CD4-positive, alpha-beta T cell treated with Interleukin-17A for 1 hour (primary cell): ENCODE measurements around the gene PRKN.
A peak's percentile ranks its signal among the peaks of the same experiment; 100 is the strongest.

Experiments used
- DNase-seq: peaks from one replicate; pipeline ENCODE4 v3.0.0-alpha.2; 2020

PRKN gene

GRCh38 chr6:161389756-161390155 lies 1337.8 kb downstream of the PRKN start:
- no peak for DNase-seq

- DNase-seq: no peak
Measured at GRCh38 chr6:161383951-161384350, 1343.6 kb downstream of the PRKN start.

- no peak for DNase-seq
Measured at GRCh38 chr6:161379834-161380582, 1347.6 kb downstream of the PRKN start.

- DNase-seq: no peak
Measured at GRCh38 chr6:161378115-161378514, 1349.5 kb downstream of the PRKN start.

GRCh38 chr6:161377116-161377515 lies 1350.5 kb downstream of the PRKN start:
- no peak for DNase-seq

GRCh38 chr6:161376367-161376766 lies 1351.2 kb downstream of the PRKN start:
- DNase-seq: no peak

GRCh38 chr6:161374971-161375873 lies 1352.3 kb downstream of the PRKN start:
- DNase-seq: no peak

GRCh38 chr6:161373905-161374451 lies 1353.6 kb downstream of the PRKN start:
- peak; percentile 55 for DNase-seq

GRCh38 chr6:161372422-161372793 lies 1355.2 kb downstream of the PRKN start:
- DNase-seq: no peak

GRCh38 chr6:161370880-161371279 lies 1356.7 kb downstream of the PRKN start:
- DNase-seq: peak; percentile 78

GRCh38 chr6:161369339-161369738 lies 1358.2 kb downstream of the PRKN start:
- peak; percentile 18 for DNase-seq

GRCh38 chr6:161368514-161368913 lies 1359.1 kb downstream of the PRKN start:
- no peak for DNase-seq

- no peak for DNase-seq
Measured at GRCh38 chr6:161367472-161367871, 1360.1 kb downstream of the PRKN start.

- DNase-seq: peak; percentile 4
Measured at GRCh38 chr6:161366301-161366923, 1361.2 kb downstream of the PRKN start.

- no peak for DNase-seq
Measured at GRCh38 chr6:161365633-161366032, 1361.9 kb downstream of the PRKN start.

- DNase-seq: no peak
Measured at GRCh38 chr6:161363286-161363685, 1364.3 kb downstream of the PRKN start.

- DNase-seq: no peak
Measured at GRCh38 chr6:161362266-161362665, 1365.3 kb downstream of the PRKN start.

- DNase-seq: no peak
Measured at GRCh38 chr6:161361529-161361928, 1366.0 kb downstream of the PRKN start.

GRCh38 chr6:161360520-161360919 lies 1367.0 kb downstream of the PRKN start:
- DNase-seq: no peak

GRCh38 chr6:161359618-161359945 lies 1368.0 kb downstream of the PRKN start:
- DNase-seq: no peak

GRCh38 chr6:161356167-161356854 lies 1371.3 kb downstream of the PRKN start:
- no peak for DNase-seq

GRCh38 chr6:161355696-161356095 lies 1371.9 kb downstream of the PRKN start:
- DNase-seq: no peak

- no peak for DNase-seq
Measured at GRCh38 chr6:161354956-161355355, 1372.6 kb downstream of the PRKN start.
